Midbrain (tissue), 1 donor: Measurements from ENCODE around the gene PDLIM7.

Experiments used
- DNase-seq: peaks from one replicate; lab custom pipeline; 2025; lab: John Stamatoyannopoulos, UW

PDLIM7 gene

GRCh38 chr5:177455661-177456590, 41.5 kb downstream of the PDLIM7 start:
- DNase-seq = peak; percentile 85

- peak; percentile 44 for DNase-seq
Measured at GRCh38 chr5:177455036-177455660, 42.3 kb downstream of the PDLIM7 start.

GRCh38 chr5:177454397-177455035, 42.9 kb downstream of the PDLIM7 start:
- DNase-seq = peak; percentile 89

GRCh38 chr5:177453852-177454396, 43.5 kb downstream of the PDLIM7 start:
- DNase-seq = no peak

GRCh38 chr5:177452688-177453638, 44.4 kb downstream of the PDLIM7 start:
- peak; percentile 9 for DNase-seq

GRCh38 chr5:177450667-177451424, 46.6 kb downstream of the PDLIM7 start:
- peak; percentile 41 for DNase-seq

- no peak for DNase-seq
Measured at GRCh38 chr5:177449140-177450061, 48.0 kb downstream of the PDLIM7 start.

GRCh38 chr5:177448244-177448950, 49.0 kb downstream of the PDLIM7 start:
- no peak for DNase-seq

GRCh38 chr5:177447611-177448243, 49.7 kb downstream of the PDLIM7 start:
- DNase-seq = peak; percentile 89

- peak; percentile 74 for DNase-seq
Measured at GRCh38 chr5:177447066-177447610, 50.3 kb downstream of the PDLIM7 start.

GRCh38 chr5:177446200-177447065, 51.0 kb downstream of the PDLIM7 start, which contains the start of gene PRR7:
Gene PRR7, plus strand, starts transcription at chr5:177446814. Its CDS starts 8,254 bp downstream, at chr5:177455068.
- peak; percentile 78 for DNase-seq

- DNase-seq = no peak
Measured at GRCh38 chr5:177445917-177446199, 51.5 kb downstream of the PDLIM7 start.

GRCh38 chr5:177445052-177445916, 52.1 kb downstream of the PDLIM7 start:
- DNase-seq = no peak

GRCh38 chr5:177444106-177445051, 53.0 kb downstream of the PDLIM7 start:
- no peak for DNase-seq
